HEK293T (cell line): Measurements from ENCODE around the gene SEL1L3.

ENCODE experiments used
- CTCF ChIA-PET: fragments of 350-600 bp; formaldehyde crosslinking; extraction: SDS; loops from one replicate; lab custom pipeline; 2021; ENCODE audit warnings: antibody characterized with exemption, inconsistent platforms; lab: Yijun Ruan, JAX
- POLR2A ChIA-PET: fragments of 350-600 bp; formaldehyde crosslinking; extraction: SDS; loops from one replicate; lab custom pipeline; 2020; ENCODE audit warnings: antibody characterized with exemption, inconsistent platforms; lab: Yijun Ruan, JAX
- DNase-seq: peaks from one replicate; pipeline ENCODE4 v3.0.0; 2012; ENCODE audit warnings: mixed read lengths; ENCODE audit errors: extremely low spot score
- ARNT ChIP-seq: fragments of 450-650 bp; IDR thresholded peaks from 2 replicates; pipeline ENCODE4 v1.6.1; 2017; ENCODE audit warnings: mild to moderate bottlenecking
- BHLHE40 ChIP-seq: fragments of 450-650 bp; IDR thresholded peaks from 2 replicates; pipeline ENCODE4 v1.6.1; 2016; ENCODE audit warnings: mild to moderate bottlenecking, moderate library complexity, borderline replicate concordance
- CTBP1 ChIP-seq: fragments of 450-650 bp; IDR thresholded peaks from 2 replicates; pipeline ENCODE4 v1.6.1; 2016; ENCODE audit warnings: borderline replicate concordance
- ELF4 ChIP-seq: fragments of 450-650 bp; IDR thresholded peaks from 2 replicates; pipeline ENCODE4 v1.6.1; 2017; ENCODE audit warnings: antibody characterized with exemption
- FOXA1 ChIP-seq: fragments of 450-650 bp; IDR thresholded peaks from 2 replicates; pipeline ENCODE4 v1.6.1; 2016; ENCODE audit warnings: mild to moderate bottlenecking
- FOXK2 ChIP-seq: fragments of 450-650 bp; IDR thresholded peaks from 2 replicates; pipeline ENCODE4 v1.6.1; 2016; ENCODE audit warnings: mild to moderate bottlenecking
- FOXM1 ChIP-seq: fragments of 450-650 bp; IDR thresholded peaks from 2 replicates; pipeline ENCODE4 v1.6.1; 2017; ENCODE audit warnings: mild to moderate bottlenecking, borderline replicate concordance
- HDGF ChIP-seq: fragments of 450-650 bp; IDR thresholded peaks from 2 replicates; pipeline ENCODE4 v1.6.1; 2017; ENCODE audit warnings: antibody characterized with exemption, borderline replicate concordance
- L3MBTL2 ChIP-seq: fragments of 450-650 bp; conservative IDR thresholded peaks from 2 replicates; pipeline ENCODE4 v1.6.1; 2016; ENCODE audit warnings: mild to moderate bottlenecking
- LEF1 ChIP-seq: fragments of 450-650 bp; IDR thresholded peaks from 2 replicates; pipeline ENCODE4 v1.6.1; 2017; ENCODE audit warnings: mild to moderate bottlenecking, borderline replicate concordance
- NFRKB ChIP-seq: fragments of 450-650 bp; IDR thresholded peaks from 2 replicates; pipeline ENCODE4 v1.6.1; 2016; ENCODE audit warnings: mild to moderate bottlenecking, moderate library complexity
- PKNOX1 ChIP-seq: fragments of 450-650 bp; IDR thresholded peaks from 2 replicates; pipeline ENCODE4 v1.6.1; 2016
- SP1 ChIP-seq: fragments of 450-650 bp; IDR thresholded peaks from 2 replicates; pipeline ENCODE4 v1.6.1; 2017
- SUZ12 ChIP-seq: fragments of 450-650 bp; IDR thresholded peaks from 2 replicates; pipeline ENCODE4 v1.6.1; 2016; ENCODE audit warnings: mild to moderate bottlenecking
- TARDBP ChIP-seq: fragments of 450-650 bp; IDR thresholded peaks from 2 replicates; pipeline ENCODE4 v1.6.1; 2016
- ZNF384 ChIP-seq: fragments of 450-650 bp; IDR thresholded peaks from 2 replicates; pipeline ENCODE4 v1.6.1; 2016

Gene SEL1L3

DNA sequence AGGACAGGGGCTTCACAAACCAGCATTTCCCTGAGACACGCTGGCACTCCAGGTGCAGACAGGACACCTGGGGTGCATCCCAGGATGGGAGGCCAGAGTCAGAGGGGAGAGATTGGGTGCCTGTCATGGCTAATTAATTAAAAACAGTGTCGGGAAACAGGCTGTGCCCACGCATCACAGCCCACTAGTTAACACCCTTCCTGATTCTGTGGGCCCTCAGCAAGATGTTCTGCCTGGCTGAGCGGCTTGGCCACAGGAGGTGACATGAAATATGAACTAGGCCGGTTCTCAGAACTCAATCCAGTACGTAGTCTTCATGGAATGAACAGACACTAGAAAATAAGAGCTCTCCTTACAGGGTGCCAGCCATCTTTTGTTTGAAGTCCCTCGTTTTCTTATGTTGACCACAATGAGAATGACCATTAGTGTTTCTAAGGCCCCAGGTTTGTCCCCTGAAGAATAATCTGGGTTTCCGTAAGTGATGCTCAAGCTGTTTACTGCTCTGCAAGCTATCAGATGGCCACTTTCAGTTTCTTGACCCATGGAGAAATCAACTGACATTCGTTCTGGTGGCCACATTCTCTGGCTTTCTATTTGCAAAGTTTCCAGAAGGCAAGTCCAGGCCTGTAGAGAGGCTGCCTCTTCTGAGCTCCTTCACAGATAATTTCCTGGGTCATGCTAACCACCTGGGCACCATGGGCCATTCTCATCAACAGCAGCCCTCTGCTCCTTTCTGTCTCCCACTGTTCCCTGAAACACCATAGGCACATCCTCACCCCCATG, 134.9 kb downstream of the SEL1L3 start:
- DNase-seq, result no peak
- POLR2A ChIA-PET, result no interaction called here
- TF ChIP-seq CTBP1 (no peak), ELF4 (no peak), ARNT (no peak), PKNOX1 (no peak)
- CTCF ChIA-PET, result no interaction called here

DNA sequence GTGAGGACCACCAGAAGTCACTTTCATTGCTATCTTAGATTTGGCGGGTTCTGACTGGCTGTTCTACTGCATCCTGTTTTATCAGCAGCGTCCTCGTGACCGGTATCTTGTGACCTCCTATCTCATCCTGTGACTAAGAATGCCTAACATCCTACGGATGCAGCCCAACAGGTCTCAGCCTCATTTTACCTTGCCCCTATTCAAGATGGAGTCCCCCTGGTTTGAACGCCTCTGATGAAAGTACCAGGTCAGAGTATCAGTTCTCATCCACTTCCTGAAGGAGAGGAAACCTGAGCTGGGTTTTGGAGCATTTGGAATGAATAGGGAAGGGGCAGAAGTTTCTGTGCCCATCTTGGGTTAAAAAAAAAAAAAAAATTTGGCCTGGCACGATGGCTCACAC, 136.9 kb downstream of the SEL1L3 start:
- POLR2A ChIA-PET, result no interaction called here
- DNase-seq, result no peak
- CTCF ChIA-PET, result no interaction called here
- TF ChIP-seq ZNF384, result no peak
- no peak for TF ChIP-seq TARDBP
- TF ChIP-seq HDGF, result no peak
- TF ChIP-seq CTBP1, result no peak
- no peak for TF ChIP-seq NFRKB
- no peak for TF ChIP-seq LEF1
- no peak for TF ChIP-seq FOXA1
- TF ChIP-seq SUZ12, result no peak
- TF ChIP-seq FOXM1, result no peak
- no peak for TF ChIP-seq SP1
- TF ChIP-seq L3MBTL2, result no peak
- TF ChIP-seq ELF4, result no peak
- TF ChIP-seq FOXK2, result no peak
- no peak for TF ChIP-seq BHLHE40

DNA sequence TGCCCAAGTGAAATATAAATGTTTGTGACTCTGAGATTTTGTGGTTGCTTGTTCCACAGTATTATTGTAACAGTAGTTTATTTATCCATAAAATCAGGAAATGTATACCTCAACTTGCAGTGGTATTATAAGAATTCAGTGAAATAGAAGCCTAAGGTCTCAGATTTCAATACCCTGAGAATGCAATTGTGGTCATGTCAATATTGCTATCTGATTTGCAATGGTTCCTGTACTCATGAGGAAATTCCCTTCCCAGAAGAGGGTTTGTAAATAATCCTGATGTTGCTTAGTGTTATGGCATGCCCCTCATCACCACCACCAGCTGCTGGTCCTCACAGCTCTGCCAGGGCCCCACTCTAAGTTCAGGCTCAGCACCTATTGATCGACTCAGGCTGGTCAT, 139.4 kb downstream of the SEL1L3 start:
- no peak for DNase-seq
- no peak for TF ChIP-seq PKNOX1
- no peak for TF ChIP-seq SUZ12
- TF ChIP-seq ZNF384, result no peak
- TF ChIP-seq CTBP1, result no peak
- TF ChIP-seq FOXM1, result no peak
- TF ChIP-seq BHLHE40, result no peak
- TF ChIP-seq FOXK2, result no peak
- TF ChIP-seq ELF4, result no peak
- no peak for TF ChIP-seq FOXA1
- no peak for TF ChIP-seq LEF1
- no peak for TF ChIP-seq TARDBP
- TF ChIP-seq ARNT, result no peak
- TF ChIP-seq L3MBTL2, result no peak
- POLR2A ChIA-PET, result no interaction called here
- CTCF ChIA-PET, result no interaction called here

GRCh38 chr4:25722964-25723363, 139.8 kb downstream of the SEL1L3 start:
- TF ChIP-seq ELF4 (no peak), ARNT (no peak), ZNF384 (no peak), LEF1 (no peak), PKNOX1 (no peak), FOXK2 (no peak), L3MBTL2 (no peak), SP1 (no peak), CTBP1 (no peak), TARDBP (no peak), FOXM1 (no peak), HDGF (no peak), FOXA1 (no peak), NFRKB (no peak)
- ChIA-PET POLR2A (no interaction called here), CTCF (no interaction called here)
- no peak for DNase-seq

DNA sequence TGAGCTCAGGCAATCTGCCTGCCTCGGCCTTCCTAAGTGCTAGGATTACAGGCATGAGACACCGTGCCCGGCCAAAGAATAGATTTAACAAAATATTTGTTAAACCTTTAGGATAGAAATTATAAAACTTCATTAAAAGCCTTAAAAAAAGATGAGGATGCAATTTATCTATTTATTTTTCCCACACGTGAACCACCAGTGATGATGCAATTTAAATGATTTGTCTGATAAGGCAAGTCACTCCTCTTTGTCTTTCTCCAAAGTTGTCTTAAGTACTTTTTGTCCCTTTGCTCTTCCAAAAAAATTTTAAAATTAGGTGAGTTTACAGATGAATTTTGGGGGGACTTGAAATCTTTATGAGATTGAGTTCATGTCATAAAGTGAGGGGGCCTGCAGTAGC, 149.0 kb downstream of the SEL1L3 start:
- ChIA-PET POLR2A (no interaction called here), CTCF (no interaction called here)
- no peak for DNase-seq
- TF ChIP-seq BHLHE40, result no peak
- TF ChIP-seq FOXK2, result no peak
- TF ChIP-seq ARNT, result no peak
- TF ChIP-seq L3MBTL2, result no peak
- no peak for TF ChIP-seq SP1
- TF ChIP-seq CTBP1, result no peak

GRCh38 chr4:25712611-25713010, 150.2 kb downstream of the SEL1L3 start:
- TF ChIP-seq ELF4, result no peak
- no peak for TF ChIP-seq FOXK2
- TF ChIP-seq TARDBP, result no peak
- TF ChIP-seq SUZ12, result no peak
- no peak for TF ChIP-seq PKNOX1
- TF ChIP-seq L3MBTL2, result no peak
- TF ChIP-seq HDGF, result no peak
- TF ChIP-seq LEF1, result no peak
- no peak for TF ChIP-seq SP1
- no peak for TF ChIP-seq FOXM1
- TF ChIP-seq BHLHE40, result no peak
- TF ChIP-seq ZNF384, result no peak
- ChIA-PET POLR2A (no interaction called here), CTCF (interaction anchor here (0.5 kb wide), 1 partner anchor 28 kb away, joined by 4 read pairs; no protein-coding TSS in a partner anchor)
- no peak for DNase-seq
